Posterior vena cava (tissue), 2 donors: ENCODE measurements around the gene DLGAP1. TPM values are rescaled to one million over a fixed set of nuclear protein-coding genes. Genes with fewer than 3 reads are reported as not detected.
"Not testable (repeated sequence)": the region's sequence is repeated elsewhere in the genome, so short reads cannot be mapped to it uniquely, and the experiment has no call there.

Source experiments
- DNase-seq: peaks from one replicate; pipeline ENCODE4 v3.0.0-alpha.2; 2020; ENCODE audit warnings: low spot score
- intact Hi-C, 2 donors: fragments of 100-400 bp; cut with DNase I; formaldehyde crosslinking; loops; one replicate each; pipeline versions ENCODE4 v1.14.1 to v1.14.2; 2022 to 2023
- total RNA-seq, 2 donors: library from RNA; stranded (reverse); fragmentation: NEBNext Ultra II Directional; extraction: Animal tissue kit (Norgen Biotek cat#: 25700); gene quantifications; one replicate each; pipeline ENCODE4 v1.2.1, GENCODE V29; 2021
- donor health status: DM: yes; HTN: yes; CAD: no.
- donor health status: DM: yes; HTN: yes; CAD: no.

The DLGAP1 gene
- total RNA-seq, 2 donors from 2014 or later, result 0.05 to 0.32 TPM

GRCh38 chr18:3652380-3653262 is 802.5 kb downstream of the DLGAP1 start:
- intact Hi-C loops, result no loop called here
- peak; percentile 87 for DNase-seq

- no peak for DNase-seq
- intact Hi-C loops, result no loop called here
Observed at GRCh38 chr18:3651266-3651665, 803.8 kb downstream of the DLGAP1 start.

- intact Hi-C loops, DNase-seq: not testable (repeated sequence)
Observed at GRCh38 chr18:3650521-3651042, 804.5 kb downstream of the DLGAP1 start.

- DNase-seq, result peak; percentile 88
- intact Hi-C loops, result no loop called here
Observed at GRCh38 chr18:3649633-3650426, 805.3 kb downstream of the DLGAP1 start.

- DNase-seq, result no peak
- intact Hi-C loops, result no loop called here
Observed at GRCh38 chr18:3649135-3649632, 805.9 kb downstream of the DLGAP1 start.

GRCh38 chr18:3648641-3649040 is 806.5 kb downstream of the DLGAP1 start:
- intact Hi-C loops, result no loop called here
- no peak for DNase-seq

- intact Hi-C loops, result no loop called here
- no peak for DNase-seq
Observed at GRCh38 chr18:3648200-3648599, 806.9 kb downstream of the DLGAP1 start.

GRCh38 chr18:3647636-3648035 is 807.5 kb downstream of the DLGAP1 start:
- intact Hi-C loops, result no loop called here

GRCh38 chr18:3645384-3646156 is 809.5 kb downstream of the DLGAP1 start:
- intact Hi-C loops, result no loop called here

More at GRCh38 chr18:3647636-3648035, 807.5 kb downstream of the DLGAP1 start:
- no peak for DNase-seq

GRCh38 chr18:3634250-3634939 is 820.7 kb downstream of the DLGAP1 start:
- DNase-seq, result no peak
- intact Hi-C loops, result no loop called here

More at GRCh38 chr18:3645384-3646156, 809.5 kb downstream of the DLGAP1 start:
- DNase-seq, result no peak

- no peak for DNase-seq
- intact Hi-C loops, result no loop called here
Observed at GRCh38 chr18:3631887-3632286, 823.2 kb downstream of the DLGAP1 start.

- intact Hi-C loops, result no loop called here
- DNase-seq, result no peak
Observed at GRCh38 chr18:3626929-3627458, 828.1 kb downstream of the DLGAP1 start.

GRCh38 chr18:3625742-3626091 is 829.4 kb downstream of the DLGAP1 start:
- intact Hi-C loops, result no loop called here
- DNase-seq, result no peak

GRCh38 chr18:3624935-3625741 is 830.0 kb downstream of the DLGAP1 start:
- DNase-seq, result no peak

GRCh38 chr18:3624546-3624934 is 830.6 kb downstream of the DLGAP1 start:
- no peak for DNase-seq
- intact Hi-C loops, result no loop called here

More at GRCh38 chr18:3624935-3625741, 830.0 kb downstream of the DLGAP1 start:
- intact Hi-C loops, result no loop called here

GRCh38 chr18:3623769-3624545 is 831.1 kb downstream of the DLGAP1 start:
- intact Hi-C loops, result no loop called here
- DNase-seq, result peak; percentile 87
